GM12892 (cell line): Measurements from ENCODE around the gene JAZF1.

Experiments
- POLR2A ChIP-seq: IDR thresholded peaks from 2 replicates; pipeline ENCODE4 v1.6.1; 2011; ENCODE audit warnings: low read depth, low read length, control low read depth
- POLR2AphosphoS5 ChIP-seq: IDR thresholded peaks from 2 replicates; pipeline ENCODE4 v1.6.1; 2011; ENCODE audit warnings: low read depth, low read length, control low read depth
- TAF1 ChIP-seq: IDR thresholded peaks from 2 replicates; pipeline ENCODE4 v1.6.1; 2011; ENCODE audit warnings: low read depth, mild to moderate bottlenecking, control low read depth, low read length, borderline replicate concordance

- TF ChIP-seq TAF1 (no peak), POLR2AphosphoS5 (no peak), POLR2A (no peak)
Measured at GRCh38 chr7:28106321-28106829, 74.2 kb downstream of the JAZF1 start.
